Measurements from ENCODE around the gene ONECUT2. TPM values are rescaled to one million over a fixed set of nuclear protein-coding genes. Genes with fewer than 3 reads are reported as not detected.

The ONECUT2 gene
- under 0.01 and 0.07 TPM in 2 replicates for total RNA-seq

DNA sequence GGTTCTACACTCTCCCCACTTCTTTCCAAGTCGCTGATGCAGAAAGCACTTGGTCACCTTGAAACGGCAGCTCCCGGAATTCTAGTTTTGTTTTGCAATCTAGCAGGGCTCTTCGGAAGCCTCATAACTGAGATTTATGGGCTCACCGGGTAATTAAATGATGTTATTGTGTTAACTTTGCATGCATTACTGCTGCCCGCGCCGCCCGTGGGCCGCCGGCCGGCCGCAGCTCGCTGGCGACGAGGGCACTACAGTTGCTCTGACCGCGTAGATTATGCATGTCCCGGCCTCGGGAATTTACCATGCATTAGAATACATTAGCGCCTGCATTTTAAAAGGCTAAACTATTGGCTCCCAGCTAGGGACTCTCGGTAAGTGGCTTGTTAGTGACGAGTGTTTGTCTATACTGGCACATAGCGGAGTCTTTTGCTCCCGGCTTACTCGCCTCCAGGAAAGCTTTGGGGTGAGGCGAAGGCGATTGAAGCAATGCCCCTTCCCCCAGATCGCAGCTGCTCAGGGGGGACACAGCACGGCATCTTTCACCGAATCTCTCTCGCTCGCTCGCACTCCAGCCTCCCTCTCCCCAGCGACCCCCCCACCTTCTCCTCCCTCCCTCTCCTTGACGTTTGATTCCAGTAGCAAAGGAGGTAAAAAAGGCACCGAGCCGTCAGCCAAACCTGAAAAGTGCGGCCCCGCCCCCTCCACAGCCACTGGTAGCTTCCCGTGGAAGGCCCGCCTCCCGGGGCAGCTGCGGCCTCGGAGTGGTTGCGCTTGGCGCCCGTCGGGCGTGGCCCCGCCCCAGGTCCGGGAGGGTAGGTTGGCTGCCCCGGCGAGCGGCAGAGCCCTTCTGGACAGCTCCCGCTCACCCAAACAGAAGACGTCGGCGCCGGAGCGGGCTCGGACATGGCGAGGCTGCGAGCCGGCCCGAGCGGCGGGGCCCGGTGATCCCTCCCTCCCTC, at the start of gene ONECUT2:
Gene ONECUT2 (plus strand): TSS at position 839 of the 959 bp plus-strand sequence. CDS start 343 bp downstream, outside the sequence.

Other genes with a start within 250 kb of the ONECUT2 start
- gene ST8SIA3, start 82.8 kb upstream of the ONECUT2 start, total RNA-seq, result not detected in 2 replicates
- gene FECH, start 151.3 kb downstream of the ONECUT2 start, total RNA-seq, result 20.8 and 33.3 TPM in 2 replicates
- gene NARS1, start 186.5 kb downstream of the ONECUT2 start, total RNA-seq, result 433 and 446 TPM in 2 replicates

Data from nasal cavity respiratory epithelium epithelial cell of viscerocranial mucosa (primary cell).